Hematopoietic multipotent progenitor cell treated with erythropoietin and hydrocortisone succinate and interleukin-3 and kit ligand, for 6 days (in vitro differentiated cells): ENCODE measurements around the gene CLTA.
A peak's percentile ranks its signal among the peaks of the same experiment; 100 is the strongest.
"Not testable (repeated sequence)": the region's sequence is repeated elsewhere in the genome, so short reads cannot be mapped to it uniquely, and the experiment has no call there.

Experiments
- DNase-seq: peaks from one replicate; pipeline ENCODE4 v3.0.0-alpha.2; 2015

Gene CLTA

GRCh38 chr9:36191686-36192085, 965 bp downstream of the CLTA start:
- DNase-seq: peak; percentile 32

GRCh38 chr9:36192196-36192595, 1.5 kb downstream of the CLTA start:
- no peak for DNase-seq

GRCh38 chr9:36193023-36193422, 2.3 kb downstream of the CLTA start:
- no peak for DNase-seq

GRCh38 chr9:36194326-36195000, 3.7 kb downstream of the CLTA start:
- no peak for DNase-seq

- no peak for DNase-seq
Measured at GRCh38 chr9:36204906-36205547, 14.3 kb downstream of the CLTA start.

- DNase-seq: no peak
Measured at GRCh38 chr9:36207016-36207415, 16.3 kb downstream of the CLTA start.

- peak; percentile 34 for DNase-seq
Measured at GRCh38 chr9:36207546-36208012, 16.9 kb downstream of the CLTA start.

GRCh38 chr9:36208521-36209253, 18.0 kb downstream of the CLTA start:
- no peak for DNase-seq

- DNase-seq: no peak
Measured at GRCh38 chr9:36210722-36211121, 20.0 kb downstream of the CLTA start.

- DNase-seq: no peak
Measured at GRCh38 chr9:36211510-36211909, 20.8 kb downstream of the CLTA start.

- no peak for DNase-seq
Measured at GRCh38 chr9:36213387-36213786, 22.7 kb downstream of the CLTA start.

- peak; percentile 22 for DNase-seq
Measured at GRCh38 chr9:36213989-36214388, 23.3 kb downstream of the CLTA start.

- peak; percentile 1 for DNase-seq
Measured at GRCh38 chr9:36214571-36214970, 23.9 kb downstream of the CLTA start.

- DNase-seq: no peak
Measured at GRCh38 chr9:36217256-36217968, 26.7 kb downstream of the CLTA start.

GRCh38 chr9:36218011-36218410, 27.3 kb downstream of the CLTA start:
- no peak for DNase-seq

- DNase-seq: peak; percentile 85
Measured at GRCh38 chr9:36218411-36218901, 27.7 kb downstream of the CLTA start.

- no peak for DNase-seq
Measured at GRCh38 chr9:36221667-36222066, 30.9 kb downstream of the CLTA start.

GRCh38 chr9:36222449-36222848, 31.7 kb downstream of the CLTA start:
- DNase-seq: no peak

- no peak for DNase-seq
Measured at GRCh38 chr9:36237230-36237629, 46.5 kb downstream of the CLTA start.

- DNase-seq: not testable (repeated sequence)
Measured at GRCh38 chr9:36239205-36239604, 48.5 kb downstream of the CLTA start.

GRCh38 chr9:36239675-36240074, 49.0 kb downstream of the CLTA start:
- not testable (repeated sequence) for DNase-seq

GRCh38 chr9:36245906-36246305, 55.2 kb downstream of the CLTA start:
- DNase-seq: peak; percentile 31

GRCh38 chr9:36247356-36247755, 56.6 kb downstream of the CLTA start:
- DNase-seq: peak; percentile 60
